ENCODE results near the gene DIS3L2. TPM values are rescaled to one million over a fixed set of nuclear protein-coding genes. Genes with fewer than 3 reads are reported as not detected.

Gene DIS3L2
- total RNA-seq, 6 experiments from 2014 or later, result 18.2 to 23.6 (median 21.6) TPM

DNA sequence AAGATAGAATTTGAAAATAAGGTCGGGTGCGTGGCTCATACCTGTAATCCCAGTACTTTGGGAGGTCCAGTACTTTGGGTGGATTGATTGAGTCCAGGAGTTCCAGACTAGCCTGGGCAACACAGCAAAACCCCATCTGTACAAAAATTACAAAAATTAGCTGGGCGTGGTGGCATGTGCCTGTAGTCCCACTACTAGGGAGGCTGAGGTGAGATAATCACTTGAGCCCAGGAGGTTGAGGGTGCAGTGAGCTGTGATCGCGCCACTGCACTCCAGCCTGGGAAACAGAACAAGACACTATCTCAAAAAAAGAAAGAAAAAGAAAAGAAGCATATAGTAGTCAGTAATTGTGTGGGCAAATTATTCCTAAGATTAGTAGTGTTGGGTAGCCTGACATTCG is 222.8 kb downstream of the DIS3L2 start:
- no peak for DNase-seq
- Mint-ChIP-seq H3K27ac (no peak overlapping the region), H3K27me3 (ENCODE audit: insufficient read depth) (no peaks in the 10 kb centered on the region; the same call in none of the 2 replicates), H3K4me1 (ENCODE audit: low read depth) (no peaks in the 10 kb centered on the region), H3K36me3 (ENCODE audit: low read depth) (peaks cover 16% of the 10 kb centered on the region; the same call in 1 of the 2 replicates), H3K9me3 (peaks cover 3% of the 10 kb centered on the region; the same call in 1 of the 2 replicates), H3K4me3 (no peak overlapping the region)
- TF ChIP-seq, protein P1, sequence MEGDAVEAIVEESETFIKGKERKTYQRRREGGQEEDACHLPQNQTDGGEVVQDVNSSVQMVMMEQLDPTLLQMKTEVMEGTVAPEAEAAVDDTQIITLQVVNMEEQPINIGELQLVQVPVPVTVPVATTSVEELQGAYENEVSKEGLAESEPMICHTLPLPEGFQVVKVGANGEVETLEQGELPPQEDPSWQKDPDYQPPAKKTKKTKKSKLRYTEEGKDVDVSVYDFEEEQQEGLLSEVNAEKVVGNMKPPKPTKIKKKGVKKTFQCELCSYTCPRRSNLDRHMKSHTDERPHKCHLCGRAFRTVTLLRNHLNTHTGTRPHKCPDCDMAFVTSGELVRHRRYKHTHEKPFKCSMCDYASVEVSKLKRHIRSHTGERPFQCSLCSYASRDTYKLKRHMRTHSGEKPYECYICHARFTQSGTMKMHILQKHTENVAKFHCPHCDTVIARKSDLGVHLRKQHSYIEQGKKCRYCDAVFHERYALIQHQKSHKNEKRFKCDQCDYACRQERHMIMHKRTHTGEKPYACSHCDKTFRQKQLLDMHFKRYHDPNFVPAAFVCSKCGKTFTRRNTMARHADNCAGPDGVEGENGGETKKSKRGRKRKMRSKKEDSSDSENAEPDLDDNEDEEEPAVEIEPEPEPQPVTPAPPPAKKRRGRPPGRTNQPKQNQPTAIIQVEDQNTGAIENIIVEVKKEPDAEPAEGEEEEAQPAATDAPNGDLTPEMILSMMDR (IDR thresholded peaks at IDR 0.05), result no peak

DNA sequence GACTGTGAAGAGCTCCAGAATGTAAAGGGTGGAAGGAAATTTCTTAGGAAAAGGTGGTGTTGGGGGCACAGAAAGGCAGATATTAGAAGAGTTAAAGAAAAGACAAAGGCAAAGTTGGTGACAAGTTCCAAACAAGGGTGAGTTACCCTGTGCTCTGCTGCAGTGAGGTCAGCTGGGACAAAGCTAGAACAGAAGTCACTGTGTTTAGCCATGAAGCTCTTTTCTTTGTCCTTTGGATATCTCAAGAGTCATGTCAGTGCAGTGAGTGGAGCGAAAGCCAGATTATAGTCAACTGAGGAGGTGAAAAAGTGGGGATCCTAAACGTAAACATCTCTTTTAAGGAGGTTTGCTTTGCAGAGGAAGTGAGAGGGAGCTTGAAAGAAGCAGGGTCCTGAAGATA is 229.3 kb downstream of the DIS3L2 start:
- Mint-ChIP-seq H3K4me3 (no peak overlapping the region), H3K27ac (no peak overlapping the region), H3K36me3 (ENCODE audit: low read depth) (peaks cover 24% of the 10 kb centered on the region), H3K9me3 (peaks cover 11% of the 10 kb centered on the region; the same call in 1 of the 2 replicates), H3K27me3 (ENCODE audit: insufficient read depth) (peaks cover 1% of the 10 kb centered on the region; the same call in 1 of the 2 replicates), H3K4me1 (ENCODE audit: low read depth) (no peaks in the 10 kb centered on the region)
- TF ChIP-seq, protein P1 (IDR thresholded peaks at IDR 0.05), result no peak
- no peak for DNase-seq

DNA sequence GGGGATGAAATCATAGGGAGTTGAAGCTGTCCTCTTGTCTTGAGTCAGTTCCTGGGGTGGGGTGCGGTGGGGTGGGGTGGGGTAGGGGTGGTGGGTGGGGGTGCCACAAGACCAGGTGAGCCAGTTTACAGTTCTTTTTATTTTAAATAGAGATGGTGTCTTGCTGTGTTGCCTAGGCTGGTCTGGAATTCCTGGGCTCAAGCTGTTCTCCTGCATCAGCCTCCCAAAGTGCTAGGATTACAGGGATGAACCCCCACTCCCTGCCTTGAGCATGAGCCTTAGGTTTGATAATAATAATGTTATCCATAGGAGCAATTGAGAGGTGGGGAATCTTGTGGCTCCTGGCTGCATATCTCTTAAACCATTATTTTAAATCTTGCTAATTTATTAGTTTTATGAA is 234.0 kb downstream of the DIS3L2 start:
- no peak overlapping the region for H3K4me3 Mint-ChIP-seq
- peaks cover 11% of the 10 kb centered on the region; the same call in 1 of the 2 replicates for H3K9me3 Mint-ChIP-seq
- H3K27me3 Mint-ChIP-seq (ENCODE audit: insufficient read depth), result no peaks in the 10 kb centered on the region
- H3K27ac Mint-ChIP-seq, result no peak overlapping the region
- peaks cover 20% of the 10 kb centered on the region for H3K36me3 Mint-ChIP-seq (ENCODE audit: low read depth)
- DNase-seq, result no peak
- H3K4me1 Mint-ChIP-seq (ENCODE audit: low read depth), result peaks cover 9% of the 10 kb centered on the region; the same call in 1 of the 2 replicates
- TF ChIP-seq, protein P1 (IDR thresholded peaks at IDR 0.05), result no peak

DNA sequence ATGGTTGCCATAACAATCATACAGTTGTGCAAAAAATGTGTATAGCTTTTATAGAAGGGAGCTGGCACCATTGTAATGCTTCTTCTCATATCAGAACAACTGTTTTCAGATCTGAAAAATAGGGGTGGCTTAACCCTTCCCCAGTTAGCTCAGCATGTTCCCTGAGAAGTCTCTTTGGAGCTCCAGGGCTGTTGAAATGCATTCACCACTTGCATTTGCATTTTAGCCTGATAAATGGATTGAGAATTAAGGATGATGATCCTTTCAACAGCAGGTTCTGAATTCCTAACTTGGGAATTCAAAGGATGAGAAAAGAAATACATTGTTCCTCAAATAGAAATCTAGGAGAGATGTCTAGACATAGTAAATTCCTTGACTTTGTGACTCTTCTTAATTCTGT is 235.3 kb downstream of the DIS3L2 start:
- TF ChIP-seq, protein P1 (IDR thresholded peaks at IDR 0.05), result no peak
- Mint-ChIP-seq H3K4me1 (ENCODE audit: low read depth) (peaks cover 10% of the 10 kb centered on the region; the same call in 1 of the 2 replicates), H3K9me3 (peaks cover 11% of the 10 kb centered on the region; the same call in 1 of the 2 replicates), H3K27me3 (ENCODE audit: insufficient read depth) (no peaks in the 10 kb centered on the region), H3K27ac (no peak overlapping the region), H3K4me3 (no peak overlapping the region), H3K36me3 (ENCODE audit: low read depth) (peaks cover 25% of the 10 kb centered on the region)
- DNase-seq, result no peak

DNA sequence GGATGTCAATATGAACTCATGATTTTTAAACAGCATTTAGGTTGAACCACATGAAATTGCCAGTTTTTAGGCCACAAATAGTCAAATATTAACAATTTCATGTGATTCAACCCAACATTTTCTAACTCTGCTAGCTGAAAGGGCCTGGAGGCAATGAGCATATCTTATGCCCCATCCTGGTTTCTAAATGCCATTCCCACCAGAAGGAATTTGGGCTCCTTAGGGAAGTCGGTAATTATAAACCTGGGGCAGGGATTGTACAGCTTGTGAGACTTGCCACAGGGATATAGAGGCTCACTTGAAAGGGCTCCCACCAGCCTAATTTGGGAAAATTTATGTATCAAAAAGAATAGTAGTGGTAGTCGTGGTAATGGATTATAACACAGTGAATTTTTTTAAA is 238.7 kb downstream of the DIS3L2 start:
- TF ChIP-seq, protein P1 (IDR thresholded peaks at IDR 0.05), result no peak
- no peaks in the 10 kb centered on the region for H3K27me3 Mint-ChIP-seq (ENCODE audit: insufficient read depth)
- peaks cover under 1% of the 10 kb centered on the region; the same call in 1 of the 2 replicates for H3K9me3 Mint-ChIP-seq
- DNase-seq, result no peak
- H3K4me1 Mint-ChIP-seq (ENCODE audit: low read depth), result peaks cover 24% of the 10 kb centered on the region
- H3K27ac Mint-ChIP-seq, result no peak overlapping the region
- peaks cover 6% of the 10 kb centered on the region for H3K36me3 Mint-ChIP-seq (ENCODE audit: low read depth)
- no peak overlapping the region for H3K4me3 Mint-ChIP-seq
